IPS-18c (cell line): ENCODE measurements around the gene CRHR1.
A peak's percentile ranks its signal among the peaks of the same experiment; 100 is the strongest.
"Not testable (repeated sequence)": the region's sequence is repeated elsewhere in the genome, so short reads cannot be mapped to it uniquely, and the experiment has no call there.

Source experiments
- H3K4me3 ChIP-seq: 2 replicates; pipeline ENCODE4 v1.7.0; 2013; ENCODE audit warnings: low read depth, mild to moderate bottlenecking, low read length, moderate library complexity; ENCODE audit not compliant: insufficient read depth
- H3K9me3 ChIP-seq: one replicate; pipeline ENCODE4 v1.6.1; 2013; ENCODE audit warnings: mild to moderate bottlenecking, low read length, moderate library complexity; ENCODE audit not compliant: control insufficient read depth, insufficient read depth

Gene CRHR1

GRCh38 chr17:45784293-45784740 is at the start of gene CRHR1:
TSS of gene CRHR1 (plus strand) at chr17:45784320. CDS start at chr17:45784545, 225 bp downstream.
- H3K4me3 ChIP-seq = peak within 1 kb of the TSS; percentile 75
- no peaks in the 10 kb centered on the region for H3K9me3 ChIP-seq

GRCh38 chr17:45734598-45734997 is 49.5 kb upstream of the CRHR1 start:
- no peak overlapping the region for H3K4me3 ChIP-seq

GRCh38 chr17:45735488-45735887 is 48.6 kb upstream of the CRHR1 start:
- Histone ChIP-seq H3K4me3 (no peak overlapping the region), H3K9me3 (peaks cover 5% of the 10 kb centered on the region)

More at GRCh38 chr17:45734598-45734997, 49.5 kb upstream of the CRHR1 start:
- H3K9me3 ChIP-seq = peaks cover 5% of the 10 kb centered on the region

- Histone ChIP-seq H3K9me3 (no peaks in the 10 kb centered on the region), H3K4me3 (no peak overlapping the region)
Observed at GRCh38 chr17:45739786-45740185, 44.3 kb upstream of the CRHR1 start.

- H3K4me3 ChIP-seq = no peak overlapping the region
- no peaks in the 10 kb centered on the region for H3K9me3 ChIP-seq
Observed at GRCh38 chr17:45740553-45741330, 43.4 kb upstream of the CRHR1 start.

GRCh38 chr17:45742251-45742650 is 41.9 kb upstream of the CRHR1 start:
- Histone ChIP-seq H3K9me3 (no peaks in the 10 kb centered on the region), H3K4me3 (no peak overlapping the region)

GRCh38 chr17:45743626-45744326 is 40.3 kb upstream of the CRHR1 start:
- H3K4me3 ChIP-seq = no peak overlapping the region
- no peaks in the 10 kb centered on the region for H3K9me3 ChIP-seq

GRCh38 chr17:45744826-45745225 is 39.3 kb upstream of the CRHR1 start:
- not testable (repeated sequence) for H3K4me3 ChIP-seq, H3K9me3 ChIP-seq

GRCh38 chr17:45745601-45746494 is 38.3 kb upstream of the CRHR1 start:
- H3K4me3 ChIP-seq = no peak overlapping the region
- H3K9me3 ChIP-seq = no peaks in the 10 kb centered on the region

GRCh38 chr17:45747911-45748310 is 36.2 kb upstream of the CRHR1 start:
- no peak overlapping the region for H3K4me3 ChIP-seq

GRCh38 chr17:45748731-45749310 is 35.3 kb upstream of the CRHR1 start:
- H3K9me3 ChIP-seq = no peaks in the 10 kb centered on the region
- H3K4me3 ChIP-seq = no peak overlapping the region

More at GRCh38 chr17:45747911-45748310, 36.2 kb upstream of the CRHR1 start:
- H3K9me3 ChIP-seq = no peaks in the 10 kb centered on the region

- H3K4me3 ChIP-seq = no peak overlapping the region
Observed at GRCh38 chr17:45749831-45750335, 34.2 kb upstream of the CRHR1 start.

GRCh38 chr17:45750779-45751440 is 33.2 kb upstream of the CRHR1 start:
- H3K9me3 ChIP-seq = no peaks in the 10 kb centered on the region
- no peak overlapping the region for H3K4me3 ChIP-seq

More at GRCh38 chr17:45749831-45750335, 34.2 kb upstream of the CRHR1 start:
- H3K9me3 ChIP-seq = no peaks in the 10 kb centered on the region

GRCh38 chr17:45751466-45751865 is 32.7 kb upstream of the CRHR1 start:
- Histone ChIP-seq H3K9me3 (no peaks in the 10 kb centered on the region), H3K4me3 (no peak overlapping the region)

GRCh38 chr17:45752246-45752645 is 31.9 kb upstream of the CRHR1 start:
- Histone ChIP-seq H3K9me3 (no peaks in the 10 kb centered on the region), H3K4me3 (no peak overlapping the region)

GRCh38 chr17:45753645-45754225 is 30.4 kb upstream of the CRHR1 start:
- H3K9me3 ChIP-seq = no peaks in the 10 kb centered on the region
- H3K4me3 ChIP-seq = no peak overlapping the region
